ENCODE measurements around the gene SLC39A5. TPM values are rescaled to one million over a fixed set of nuclear protein-coding genes. Genes with fewer than 3 reads are reported as not detected.

SLC39A5 gene
- total and polyA plus RNA-seq, 2 of the 13 experiments (the other 11 are each of a cell fraction or from before 2014, with no cell fraction given) = 59.7 to 101 TPM

DNA sequence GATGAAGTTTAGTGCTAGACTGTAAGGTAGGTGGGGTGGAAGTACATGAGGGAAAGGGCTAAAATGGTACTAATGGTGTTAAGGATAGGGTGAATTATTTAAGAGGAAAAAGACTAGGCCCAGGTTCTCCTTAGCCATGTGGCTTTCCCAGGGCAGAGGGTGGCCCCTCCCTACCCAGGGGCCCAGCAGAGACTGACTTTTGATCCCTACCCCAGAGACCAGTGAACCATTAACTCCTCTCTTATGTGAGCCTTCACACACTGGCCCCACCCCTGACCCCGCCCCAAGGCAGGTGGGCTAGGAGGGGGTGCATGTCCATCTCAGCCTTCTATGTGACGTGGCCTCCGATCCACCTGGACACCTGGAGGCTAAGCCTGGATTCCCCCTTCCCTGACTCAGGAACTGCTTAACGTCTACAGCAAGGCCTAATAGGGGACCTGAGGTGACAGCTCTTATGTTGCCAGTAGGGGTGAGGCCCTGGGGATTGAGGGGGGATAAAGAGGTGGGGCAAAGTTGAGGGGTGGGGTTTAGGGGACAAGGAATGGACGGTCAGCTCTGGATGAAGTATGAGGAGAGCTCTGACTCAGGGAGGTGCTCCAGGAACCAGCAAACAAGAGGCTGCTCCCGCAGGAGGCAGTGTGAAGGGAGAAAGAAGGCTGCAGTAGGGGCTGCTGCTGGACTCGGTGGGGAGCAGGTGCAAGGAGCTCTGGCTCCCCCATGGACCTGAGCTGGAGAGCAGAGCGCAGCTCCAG is 757 bp downstream of the SLC39A5 start (continued):
- TF ChIP-seq IRX3 (CRISPR knock-in tag; IDR thresholded peaks at IDR 0.05; ENCODE audit: borderline replicate concordance, low read depth) (0 out of 2 replicates have a peak, but pooled peaks have one; percentile 18), GATAD2A (CRISPR knock-in tag; IDR thresholded peaks at IDR 0.05) (peak; percentile 53), MAFF (IDR thresholded peaks at IDR 0.05; ENCODE audit: low read depth, low read length) (no peak), SATB2 (CRISPR knock-in tag; IDR thresholded peaks at IDR 0.05) (no peak), ZSCAN22 (CRISPR knock-in tag; IDR thresholded peaks at IDR 0.05) (no peak), PAX8 (CRISPR knock-in tag; IDR thresholded peaks at IDR 0.05; ENCODE audit: borderline replicate concordance) (no peak)
- TF ChIP-seq, protein P1, sequence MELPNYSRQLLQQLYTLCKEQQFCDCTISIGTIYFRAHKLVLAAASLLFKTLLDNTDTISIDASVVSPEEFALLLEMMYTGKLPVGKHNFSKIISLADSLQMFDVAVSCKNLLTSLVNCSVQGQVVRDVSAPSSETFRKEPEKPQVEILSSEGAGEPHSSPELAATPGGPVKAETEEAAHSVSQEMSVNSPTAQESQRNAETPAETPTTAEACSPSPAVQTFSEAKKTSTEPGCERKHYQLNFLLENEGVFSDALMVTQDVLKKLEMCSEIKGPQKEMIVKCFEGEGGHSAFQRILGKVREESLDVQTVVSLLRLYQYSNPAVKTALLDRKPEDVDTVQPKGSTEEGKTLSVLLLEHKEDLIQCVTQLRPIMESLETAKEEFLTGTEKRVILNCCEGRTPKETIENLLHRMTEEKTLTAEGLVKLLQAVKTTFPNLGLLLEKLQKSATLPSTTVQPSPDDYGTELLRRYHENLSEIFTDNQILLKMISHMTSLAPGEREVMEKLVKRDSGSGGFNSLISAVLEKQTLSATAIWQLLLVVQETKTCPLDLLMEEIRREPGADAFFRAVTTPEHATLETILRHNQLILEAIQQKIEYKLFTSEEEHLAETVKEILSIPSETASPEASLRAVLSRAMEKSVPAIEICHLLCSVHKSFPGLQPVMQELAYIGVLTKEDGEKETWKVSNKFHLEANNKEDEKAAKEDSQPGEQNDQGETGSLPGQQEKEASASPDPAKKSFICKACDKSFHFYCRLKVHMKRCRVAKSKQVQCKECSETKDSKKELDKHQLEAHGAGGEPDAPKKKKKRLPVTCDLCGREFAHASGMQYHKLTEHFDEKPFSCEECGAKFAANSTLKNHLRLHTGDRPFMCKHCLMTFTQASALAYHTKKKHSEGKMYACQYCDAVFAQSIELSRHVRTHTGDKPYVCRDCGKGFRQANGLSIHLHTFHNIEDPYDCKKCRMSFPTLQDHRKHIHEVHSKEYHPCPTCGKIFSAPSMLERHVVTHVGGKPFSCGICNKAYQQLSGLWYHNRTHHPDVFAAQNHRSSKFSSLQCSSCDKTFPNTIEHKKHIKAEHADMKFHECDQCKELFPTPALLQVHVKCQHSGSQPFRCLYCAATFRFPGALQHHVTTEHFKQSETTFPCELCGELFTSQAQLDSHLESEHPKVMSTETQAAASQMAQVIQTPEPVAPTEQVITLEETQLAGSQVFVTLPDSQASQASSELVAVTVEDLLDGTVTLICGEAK (IDR thresholded peaks at IDR 0.05) = no peak
- TF ChIP-seq, protein P1 (CRISPR knock-in tag; IDR thresholded peaks at IDR 0.05) = no peak; the same call in 1 of the 2 replicates
- TF ChIP-seq, protein P2, sequence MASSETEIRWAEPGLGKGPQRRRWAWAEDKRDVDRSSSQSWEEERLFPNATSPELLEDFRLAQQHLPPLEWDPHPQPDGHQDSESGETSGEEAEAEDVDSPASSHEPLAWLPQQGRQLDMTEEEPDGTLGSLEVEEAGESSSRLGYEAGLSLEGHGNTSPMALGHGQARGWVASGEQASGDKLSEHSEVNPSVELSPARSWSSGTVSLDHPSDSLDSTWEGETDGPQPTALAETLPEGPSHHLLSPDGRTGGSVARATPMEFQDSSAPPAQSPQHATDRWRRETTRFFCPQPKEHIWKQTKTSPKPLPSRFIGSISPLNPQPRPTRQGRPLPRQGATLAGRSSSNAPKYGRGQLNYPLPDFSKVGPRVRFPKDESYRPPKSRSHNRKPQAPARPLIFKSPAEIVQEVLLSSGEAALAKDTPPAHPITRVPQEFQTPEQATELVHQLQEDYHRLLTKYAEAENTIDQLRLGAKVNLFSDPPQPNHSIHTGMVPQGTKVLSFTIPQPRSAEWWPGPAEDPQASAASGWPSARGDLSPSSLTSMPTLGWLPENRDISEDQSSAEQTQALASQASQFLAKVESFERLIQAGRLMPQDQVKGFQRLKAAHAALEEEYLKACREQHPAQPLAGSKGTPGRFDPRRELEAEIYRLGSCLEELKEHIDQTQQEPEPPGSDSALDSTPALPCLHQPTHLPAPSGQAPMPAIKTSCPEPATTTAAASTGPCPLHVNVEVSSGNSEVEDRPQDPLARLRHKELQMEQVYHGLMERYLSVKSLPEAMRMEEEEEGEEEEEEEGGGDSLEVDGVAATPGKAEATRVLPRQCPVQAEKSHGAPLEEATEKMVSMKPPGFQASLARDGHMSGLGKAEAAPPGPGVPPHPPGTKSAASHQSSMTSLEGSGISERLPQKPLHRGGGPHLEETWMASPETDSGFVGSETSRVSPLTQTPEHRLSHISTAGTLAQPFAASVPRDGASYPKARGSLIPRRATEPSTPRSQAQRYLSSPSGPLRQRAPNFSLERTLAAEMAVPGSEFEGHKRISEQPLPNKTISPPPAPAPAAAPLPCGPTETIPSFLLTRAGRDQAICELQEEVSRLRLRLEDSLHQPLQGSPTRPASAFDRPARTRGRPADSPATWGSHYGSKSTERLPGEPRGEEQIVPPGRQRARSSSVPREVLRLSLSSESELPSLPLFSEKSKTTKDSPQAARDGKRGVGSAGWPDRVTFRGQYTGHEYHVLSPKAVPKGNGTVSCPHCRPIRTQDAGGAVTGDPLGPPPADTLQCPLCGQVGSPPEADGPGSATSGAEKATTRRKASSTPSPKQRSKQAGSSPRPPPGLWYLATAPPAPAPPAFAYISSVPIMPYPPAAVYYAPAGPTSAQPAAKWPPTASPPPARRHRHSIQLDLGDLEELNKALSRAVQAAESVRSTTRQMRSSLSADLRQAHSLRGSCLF (CRISPR knock-in tag; IDR thresholded peaks at IDR 0.05; ENCODE audit: borderline replicate concordance) = no peak

All from HepG2 (cell line).